Spleen (tissue), 7 donors: ENCODE measurements around the gene TCERG1.

Experiments used
- CTCF ChIP-seq, 11 experiments: fragments of 200-600 bp in 7 of 11; fragments of 450-650 bp in 4 of 11; sonication (generic) in 4 of 11; IDR thresholded peaks in 8 of 11; conservative IDR thresholded peaks in 3 of 11; 1 replicate in 7 of 11; 2 replicates in 4 of 11; pipeline versions ENCODE4 v1.4.0 to v1.8.0; 2016 to 2021; ENCODE audit warnings: antibody characterized with exemption in 11 of 11, inconsistent platforms in 4 of 11, mild to moderate bottlenecking in 1 of 11
- POLR2A ChIP-seq, 3 donors: fragments of 450-650 bp; IDR thresholded peaks; one replicate each; pipeline ENCODE4 v1.5.1; 2017; ENCODE audit warnings: antibody characterized with exemption in 3 of 3, mild to moderate bottlenecking in 1 of 3
- POLR2AphosphoS5 ChIP-seq, 3 donors: sonication (generic); formaldehyde crosslinking; IDR thresholded peaks; one replicate each; pipeline ENCODE4 v1.5.1; 2017; ENCODE audit warnings: antibody characterized with exemption in 3 of 3
- donor health status: DM: no; HTN: no; CAD: no; lungs with moderate emphysema.
- donor health status: DM: no; HTN: no; CAD: no.
- donor health status: DM: no; HTN: no; CAD: no.

- TF ChIP-seq CTCF (IDR thresholded peaks at IDR 0.05 in 8 of 11, conservative IDR thresholded peaks at IDR 0.05 in 3 of 11) = no peak
- no peak for TF ChIP-seq POLR2A (IDR thresholded peaks at IDR 0.05)
- no peak for TF ChIP-seq POLR2AphosphoS5 (IDR thresholded peaks at IDR 0.05)
Measured at GRCh38 chr5:146544232-146544631, 97.1 kb downstream of the TCERG1 start.
